ENCODE results near the gene RSRC1. TPM values are rescaled to one million over a fixed set of nuclear protein-coding genes. Genes with fewer than 3 reads are reported as not detected.
A peak's percentile ranks its signal among the peaks of the same experiment; 100 is the strongest.
"Not testable (repeated sequence)": the region's sequence is repeated elsewhere in the genome, so short reads cannot be mapped to it uniquely, and the experiment has no call there.

Gene RSRC1
- total RNA-seq, 2 donors from 2014 or later = 35.6 to 45.8 TPM

DNA sequence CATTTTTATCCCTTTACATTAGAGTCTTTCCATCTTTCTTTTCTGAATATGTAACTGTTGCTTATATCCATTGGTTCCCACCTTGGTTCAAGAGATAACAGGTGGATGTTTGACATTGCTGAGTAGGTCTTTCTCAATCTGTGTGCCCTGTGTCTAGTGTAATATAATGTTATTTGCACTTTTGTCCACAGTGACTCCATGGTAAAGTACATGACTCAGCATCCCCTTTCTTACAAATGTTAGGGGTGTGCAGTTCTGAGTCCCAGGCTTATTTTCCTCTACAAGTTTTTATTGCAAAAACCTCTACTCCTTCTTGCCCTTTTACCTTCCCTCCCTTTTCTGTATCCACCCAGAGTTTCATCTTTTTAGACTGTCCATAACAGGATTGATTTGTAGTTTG is 116.5 kb downstream of the RSRC1 start:
- DNase-seq = no peak
- no peaks in the 10 kb centered on the region for H3K4me1 Mint-ChIP-seq (ENCODE audit: low read depth)
- H3K27ac Mint-ChIP-seq = no peak overlapping the region
- H3K4me3 Mint-ChIP-seq = no peak overlapping the region
- H3K9me3 Mint-ChIP-seq = no peaks in the 10 kb centered on the region
- peaks cover 2 to 3% of the 10 kb centered on the region in 2 donors for H3K36me3 Mint-ChIP-seq (ENCODE audit: insufficient read depth in 2 of 2)
- H3K27me3 Mint-ChIP-seq (ENCODE audit: low read depth) = no peaks in the 10 kb centered on the region
- no peak for ATAC-seq (replicated peaks in 1 of 2)

DNA sequence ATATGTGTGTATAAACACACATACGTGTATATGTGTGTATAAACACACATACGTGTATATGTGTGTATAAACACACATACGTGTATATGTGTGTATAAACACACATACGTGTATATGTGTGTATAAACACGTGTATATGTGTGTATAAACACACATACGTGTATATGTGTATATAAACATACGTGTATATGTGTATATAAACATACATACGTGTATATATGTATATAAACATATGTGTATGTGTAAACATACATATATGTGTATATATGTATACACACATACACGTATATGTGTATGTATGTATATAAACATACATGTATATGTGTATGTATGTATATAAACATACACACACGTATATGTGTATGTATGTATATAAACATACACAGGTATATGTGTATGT is 119.1 kb downstream of the RSRC1 start:
- H3K27me3 Mint-ChIP-seq (ENCODE audit: low read depth); ATAC-seq (replicated peaks in 1 of 2); DNase-seq; H3K4me3 Mint-ChIP-seq; H3K9me3 Mint-ChIP-seq; H3K27ac Mint-ChIP-seq; H3K36me3 Mint-ChIP-seq (ENCODE audit: insufficient read depth in 2 of 2); H3K4me1 Mint-ChIP-seq (ENCODE audit: low read depth): not testable (repeated sequence)

DNA sequence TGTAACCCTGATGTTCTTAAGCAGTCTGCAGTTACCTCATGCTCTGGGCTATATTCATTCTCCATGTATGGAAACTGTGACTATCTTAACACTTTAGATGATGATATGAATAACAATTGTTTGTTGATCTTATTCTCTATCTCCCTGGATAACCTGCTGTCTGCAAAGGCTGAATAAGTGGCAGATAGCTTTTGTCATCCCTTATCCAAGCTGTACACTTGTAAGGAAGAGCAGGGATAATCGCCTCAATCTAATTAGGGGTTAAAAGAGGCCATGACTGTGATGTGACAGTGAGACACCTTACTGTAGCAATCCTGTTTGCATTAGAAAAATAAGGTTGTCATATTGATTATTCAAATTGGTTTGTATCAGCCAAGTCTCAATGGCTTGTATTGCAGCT is 123.9 kb downstream of the RSRC1 start:
- Mint-ChIP-seq H3K36me3 (ENCODE audit: insufficient read depth in 2 of 2) (peaks cover 7 to 11% of the 10 kb centered on the region in 2 donors), H3K9me3 (peaks cover 0 to 3% of the 10 kb centered on the region in 2 donors), H3K27ac (no peak overlapping the region), H3K4me1 (ENCODE audit: low read depth) (no peaks in the 10 kb centered on the region), H3K4me3 (no peak overlapping the region), H3K27me3 (ENCODE audit: low read depth) (no peaks in the 10 kb centered on the region)
- ATAC-seq (replicated peaks in 1 of 2) (no peak), DNase-seq (no peak)

DNA sequence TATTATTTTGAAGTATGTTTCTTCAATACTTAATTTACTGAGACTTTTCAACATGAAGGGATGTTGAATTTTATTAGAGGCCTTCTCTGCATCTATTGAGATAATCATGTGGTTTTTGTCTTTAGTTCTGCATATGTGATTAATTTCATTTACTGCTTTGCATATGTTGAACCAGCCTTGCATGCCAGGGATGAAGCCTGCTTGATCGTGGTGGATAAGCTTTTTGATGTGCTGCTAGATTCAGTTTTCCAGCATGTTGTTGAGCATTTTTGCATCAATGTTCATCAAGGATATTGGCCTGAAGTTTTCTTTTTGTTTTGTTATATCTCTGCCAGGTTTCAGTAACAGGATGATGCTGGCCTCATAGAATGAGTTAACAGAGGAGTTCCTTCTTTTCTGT is 134.4 kb downstream of the RSRC1 start:
- no peaks in the 10 kb centered on the region for H3K4me1 Mint-ChIP-seq (ENCODE audit: low read depth)
- peaks cover 22 to 24% of the 10 kb centered on the region in 2 donors for H3K9me3 Mint-ChIP-seq
- H3K36me3 Mint-ChIP-seq (ENCODE audit: insufficient read depth in 2 of 2) = peaks cover 15 to 34% of the 10 kb centered on the region in 2 donors
- no peaks in the 10 kb centered on the region for H3K27me3 Mint-ChIP-seq (ENCODE audit: low read depth)
- no peak overlapping the region for H3K27ac Mint-ChIP-seq
- no peak overlapping the region for H3K4me3 Mint-ChIP-seq
- DNase-seq = no peak
- no peak for ATAC-seq (replicated peaks in 1 of 2)

DNA sequence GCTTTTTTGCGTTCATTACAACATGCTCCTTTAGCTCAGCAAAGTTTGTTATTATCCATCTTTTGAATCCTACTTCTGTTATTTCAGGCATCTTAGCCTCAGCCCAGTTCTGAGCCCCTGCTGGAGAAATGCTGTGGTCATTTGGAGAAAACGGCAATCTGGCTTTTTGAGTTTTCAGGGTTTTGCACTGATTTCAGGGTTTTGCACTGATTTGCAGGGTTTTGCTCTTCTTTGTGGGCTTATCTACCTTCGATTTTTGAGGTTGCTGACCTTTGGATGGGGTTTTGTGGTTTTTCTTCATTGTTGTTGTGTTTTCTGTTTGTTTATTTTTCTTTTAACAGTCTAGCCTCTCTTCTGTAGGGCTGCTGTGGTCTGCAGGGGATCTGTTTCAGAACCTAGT is 137.4 kb downstream of the RSRC1 start:
- peaks cover 20 to 37% of the 10 kb centered on the region in 2 donors for H3K36me3 Mint-ChIP-seq (ENCODE audit: insufficient read depth in 2 of 2)

DNA sequence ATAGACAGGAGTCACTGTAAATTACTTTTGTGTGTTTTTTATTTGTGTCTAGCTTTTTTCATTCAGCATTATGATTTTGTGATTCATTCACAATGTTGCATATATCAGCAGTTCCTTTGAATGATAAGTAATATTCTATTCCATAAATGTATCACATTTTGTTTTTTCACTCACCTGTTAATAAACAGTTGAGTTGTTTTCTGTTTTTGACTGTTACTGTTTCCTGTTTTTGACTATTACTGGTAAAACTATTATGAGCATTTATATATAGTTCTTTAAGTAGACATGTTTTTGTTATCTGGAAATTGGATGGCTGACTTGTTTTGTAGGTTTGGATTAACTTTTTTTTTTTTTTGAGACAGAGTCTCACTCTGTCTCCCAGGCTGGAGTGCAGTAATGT is 138.4 kb downstream of the RSRC1 start:
- Mint-ChIP-seq H3K27me3 (ENCODE audit: low read depth) (no peaks in the 10 kb centered on the region), H3K27ac (no peak overlapping the region), H3K4me3 (no peak overlapping the region), H3K36me3 (ENCODE audit: insufficient read depth in 2 of 2) (peaks cover 25 to 43% of the 10 kb centered on the region in 2 donors), H3K4me1 (ENCODE audit: low read depth) (no peaks in the 10 kb centered on the region), H3K9me3 (peaks cover 23 to 26% of the 10 kb centered on the region in 2 donors)
- ATAC-seq (replicated peaks in 1 of 2) (no peak), DNase-seq (no peak)

More for the DNA sequence above, 137.4 kb downstream of the RSRC1 start:
- no peak overlapping the region for H3K27ac Mint-ChIP-seq
- H3K4me3 Mint-ChIP-seq = no peak overlapping the region
- DNase-seq (no peak), ATAC-seq (replicated peaks in 1 of 2) (no peak)
- H3K9me3 Mint-ChIP-seq = peaks cover 26% of the 10 kb centered on the region in 2 donors
- H3K4me1 Mint-ChIP-seq (ENCODE audit: low read depth) = no peaks in the 10 kb centered on the region
- no peaks in the 10 kb centered on the region for H3K27me3 Mint-ChIP-seq (ENCODE audit: low read depth)

DNA sequence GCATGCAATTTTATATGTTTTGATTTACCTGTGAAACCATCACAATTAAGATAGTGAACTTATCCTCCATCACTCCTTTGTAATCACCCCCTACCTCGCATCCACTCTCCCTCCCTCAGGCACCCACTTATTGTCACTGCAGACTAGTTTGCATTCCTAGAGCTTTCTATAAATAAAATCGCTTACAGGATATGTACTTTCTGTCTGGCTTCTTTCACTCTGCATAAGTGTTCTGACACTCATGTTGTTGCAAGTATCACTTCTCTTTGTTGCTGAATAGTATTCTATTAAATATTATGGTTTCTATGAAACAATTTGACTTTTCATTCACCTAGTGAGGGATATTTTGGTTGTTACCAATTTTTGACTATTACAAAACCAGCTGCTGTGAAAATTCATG is 139.3 kb downstream of the RSRC1 start:
- Mint-ChIP-seq H3K27me3 (ENCODE audit: low read depth) (no peaks in the 10 kb centered on the region), H3K27ac (peak overlapping the region; percentile 50), H3K9me3 (peaks cover 23 to 26% of the 10 kb centered on the region in 2 donors), H3K36me3 (ENCODE audit: insufficient read depth in 2 of 2) (peaks cover 29 to 42% of the 10 kb centered on the region in 2 donors), H3K4me3 (no peak overlapping the region), H3K4me1 (ENCODE audit: low read depth) (no peaks in the 10 kb centered on the region)
- ATAC-seq (replicated peaks in 1 of 2) (no peak), DNase-seq (no peak)

DNA sequence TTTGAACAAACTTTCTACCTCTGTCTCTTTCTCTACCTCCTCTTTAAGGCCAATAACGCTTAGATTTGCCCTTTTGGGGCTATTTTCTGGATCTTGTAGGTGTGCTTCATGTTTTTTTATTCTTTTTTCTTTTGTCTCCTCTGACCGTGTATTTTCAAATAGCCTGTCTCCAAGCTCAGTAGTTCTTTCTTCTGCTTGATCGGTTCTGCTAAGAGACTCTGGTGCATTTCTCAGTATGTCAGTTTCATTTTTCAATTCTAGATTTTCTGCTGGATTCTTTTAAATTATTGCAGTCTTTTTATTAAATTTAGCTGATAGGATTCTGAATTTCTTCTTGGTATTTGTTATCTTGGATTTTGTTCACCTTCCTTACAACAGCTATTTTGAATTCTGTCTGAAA is 148.7 kb downstream of the RSRC1 start:
- ATAC-seq (replicated peaks in 1 of 2) = no peak
- Mint-ChIP-seq H3K9me3 (peaks cover 10 to 14% of the 10 kb centered on the region in 2 donors), H3K36me3 (ENCODE audit: insufficient read depth in 2 of 2) (peaks cover 23 to 24% of the 10 kb centered on the region in 2 donors), H3K27me3 (ENCODE audit: low read depth) (no peaks in the 10 kb centered on the region), H3K4me3 (no peak overlapping the region), H3K4me1 (ENCODE audit: low read depth) (no peaks in the 10 kb centered on the region), H3K27ac (no peak overlapping the region)
- no peak for DNase-seq

DNA sequence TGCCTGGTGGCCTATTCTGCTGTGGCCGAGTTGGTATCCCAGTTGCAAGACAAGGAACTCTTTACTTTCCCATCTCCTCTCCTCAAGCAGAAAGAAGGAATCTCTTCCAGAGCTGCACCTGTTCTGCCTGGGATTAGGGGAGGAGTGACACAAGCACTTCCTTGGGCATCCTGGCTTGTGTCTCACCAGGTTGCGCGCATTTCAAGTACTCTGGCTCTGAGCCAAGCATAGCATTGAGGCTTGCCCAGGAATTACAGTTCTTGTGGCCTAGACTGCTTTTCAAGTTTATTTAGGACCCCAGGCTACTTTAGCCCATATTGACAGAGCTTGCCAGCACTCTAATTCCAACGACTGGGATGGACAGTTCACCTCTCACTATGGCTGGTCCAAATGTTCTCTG is 150.5 kb downstream of the RSRC1 start:
- no peak overlapping the region for H3K4me3 Mint-ChIP-seq
- DNase-seq = no peak
- no peaks in the 10 kb centered on the region for H3K4me1 Mint-ChIP-seq (ENCODE audit: low read depth)
- peaks cover 23 to 27% of the 10 kb centered on the region in 2 donors for H3K36me3 Mint-ChIP-seq (ENCODE audit: insufficient read depth in 2 of 2)
- ATAC-seq (replicated peaks in 1 of 2) = no peak
- H3K27ac Mint-ChIP-seq = no peak overlapping the region
- H3K9me3 Mint-ChIP-seq = peaks cover 10% of the 10 kb centered on the region in 2 donors
- H3K27me3 Mint-ChIP-seq (ENCODE audit: low read depth) = no peaks in the 10 kb centered on the region

DNA sequence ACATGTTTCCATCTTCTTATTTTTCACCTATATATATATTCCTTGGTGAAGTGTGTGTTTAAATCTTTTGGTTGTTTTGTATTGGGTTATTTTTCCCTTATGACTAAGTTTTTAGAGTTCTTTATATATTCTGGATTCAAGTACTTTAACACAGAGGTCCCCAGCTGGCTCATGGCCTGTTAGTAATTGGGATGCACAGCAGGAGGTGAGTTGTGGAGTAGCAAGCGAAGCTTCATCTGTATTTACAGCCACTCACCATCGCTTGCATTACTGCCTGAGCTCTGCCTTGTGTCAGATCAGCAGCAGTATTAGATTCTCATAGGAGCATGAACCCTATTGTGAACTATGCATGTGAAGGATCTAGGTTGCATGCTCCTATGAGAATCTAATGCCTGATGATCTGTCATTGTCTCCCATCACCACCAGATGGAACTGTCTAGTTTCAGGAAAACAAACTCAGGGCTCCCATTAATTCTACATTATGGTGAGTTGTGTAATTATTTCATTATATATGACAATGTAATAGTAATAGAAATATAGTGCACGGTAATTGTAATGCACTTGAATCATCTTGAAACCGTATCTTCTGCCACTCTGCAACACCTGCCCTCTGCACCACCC is 151.6 kb downstream of the RSRC1 start:
- Mint-ChIP-seq H3K4me1 (ENCODE audit: low read depth) (no peaks in the 10 kb centered on the region), H3K9me3 (peaks cover 6 to 7% of the 10 kb centered on the region in 2 donors), H3K27me3 (ENCODE audit: low read depth) (no peaks in the 10 kb centered on the region), H3K4me3 (no peak overlapping the region), H3K36me3 (ENCODE audit: insufficient read depth in 2 of 2) (peaks cover 13 to 23% of the 10 kb centered on the region in 2 donors), H3K27ac (no peak overlapping the region)
- DNase-seq (no peak), ATAC-seq (replicated peaks in 1 of 2) (no peak)

DNA sequence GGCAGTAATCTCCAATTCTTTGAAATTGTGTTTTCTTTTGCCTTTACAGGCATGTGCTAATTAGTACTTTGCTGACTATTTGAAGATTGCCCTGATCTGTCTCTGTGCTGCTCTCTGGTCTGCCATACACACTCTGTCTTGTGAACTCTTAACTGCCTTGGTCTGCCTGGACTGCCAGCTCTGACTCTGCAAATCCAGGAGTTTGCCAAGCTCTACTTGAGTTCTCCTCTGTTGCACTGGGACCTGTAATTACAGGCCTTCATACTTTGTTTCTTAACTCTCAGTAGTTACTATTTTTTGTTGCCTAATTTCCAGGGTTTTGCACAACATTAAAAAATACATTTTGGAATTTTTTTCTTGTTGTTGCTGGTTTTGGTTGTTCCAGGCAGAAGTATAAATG is 155.0 kb downstream of the RSRC1 start:
- no peak for ATAC-seq (replicated peaks in 1 of 2)
- Mint-ChIP-seq H3K4me1 (ENCODE audit: low read depth) (no peaks in the 10 kb centered on the region), H3K27ac (no peak overlapping the region), H3K27me3 (ENCODE audit: low read depth) (no peaks in the 10 kb centered on the region), H3K9me3 (peaks cover 7 to 15% of the 10 kb centered on the region in 2 donors), H3K36me3 (ENCODE audit: insufficient read depth in 2 of 2) (peaks cover 18 to 31% of the 10 kb centered on the region in 2 donors), H3K4me3 (no peak overlapping the region)
- no peak for DNase-seq

DNA sequence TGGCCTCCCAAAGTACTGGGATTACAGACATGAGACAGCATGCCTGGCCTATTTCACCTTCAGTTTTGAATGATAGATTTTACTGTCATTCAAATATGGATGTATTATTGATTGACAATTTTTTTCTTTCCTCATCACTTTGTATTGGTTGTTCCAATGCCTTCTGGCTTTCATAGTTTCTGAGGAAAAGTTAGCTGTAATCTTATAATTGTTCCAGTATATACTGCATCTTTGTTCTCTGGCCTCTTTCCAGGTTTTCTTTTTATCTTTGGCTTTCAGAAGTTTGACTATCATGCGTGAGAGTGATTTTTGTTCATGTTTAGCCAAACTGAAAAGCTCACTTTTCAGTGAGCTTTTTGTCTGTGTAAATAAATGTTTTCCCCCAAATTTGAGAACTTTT is 157.1 kb downstream of the RSRC1 start:
- no peak for DNase-seq
- Mint-ChIP-seq H3K4me3 (no peak overlapping the region), H3K4me1 (ENCODE audit: low read depth) (no peaks in the 10 kb centered on the region), H3K27ac (no peak overlapping the region), H3K27me3 (ENCODE audit: low read depth) (no peaks in the 10 kb centered on the region), H3K9me3 (peaks cover 6 to 15% of the 10 kb centered on the region in 2 donors), H3K36me3 (ENCODE audit: insufficient read depth in 2 of 2) (peaks cover 18 to 37% of the 10 kb centered on the region in 2 donors)
- ATAC-seq (replicated peaks in 1 of 2) = no peak

DNA sequence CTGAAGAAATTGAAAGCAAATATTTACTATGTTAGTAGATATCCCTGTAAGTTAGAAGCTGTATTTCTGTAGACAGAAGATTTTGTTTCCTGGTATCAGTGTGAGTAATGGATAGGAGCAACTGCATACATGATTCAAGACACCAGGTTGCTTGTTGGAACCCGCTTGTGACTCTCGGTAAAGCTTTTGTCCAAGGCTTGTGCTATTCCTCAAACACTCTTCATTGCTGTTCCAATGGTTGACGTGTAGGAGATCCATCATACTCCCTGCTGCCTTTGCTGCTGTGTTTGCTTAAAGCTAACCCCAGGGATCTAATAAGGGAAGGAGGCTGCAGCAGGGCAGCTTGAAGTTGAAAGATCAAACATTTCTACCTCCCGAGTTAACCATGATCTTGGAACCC is 160.1 kb downstream of the RSRC1 start:
- H3K9me3 Mint-ChIP-seq = peaks cover 6 to 13% of the 10 kb centered on the region in 2 donors
- DNase-seq = no peak
- H3K27me3 Mint-ChIP-seq (ENCODE audit: low read depth) = no peaks in the 10 kb centered on the region
- H3K4me1 Mint-ChIP-seq (ENCODE audit: low read depth) = no peaks in the 10 kb centered on the region
- peaks cover 12 to 37% of the 10 kb centered on the region in 2 donors for H3K36me3 Mint-ChIP-seq (ENCODE audit: insufficient read depth in 2 of 2)
- H3K27ac Mint-ChIP-seq = no peak overlapping the region
- H3K4me3 Mint-ChIP-seq = no peak overlapping the region
- no peak for ATAC-seq (replicated peaks in 1 of 2)

DNA sequence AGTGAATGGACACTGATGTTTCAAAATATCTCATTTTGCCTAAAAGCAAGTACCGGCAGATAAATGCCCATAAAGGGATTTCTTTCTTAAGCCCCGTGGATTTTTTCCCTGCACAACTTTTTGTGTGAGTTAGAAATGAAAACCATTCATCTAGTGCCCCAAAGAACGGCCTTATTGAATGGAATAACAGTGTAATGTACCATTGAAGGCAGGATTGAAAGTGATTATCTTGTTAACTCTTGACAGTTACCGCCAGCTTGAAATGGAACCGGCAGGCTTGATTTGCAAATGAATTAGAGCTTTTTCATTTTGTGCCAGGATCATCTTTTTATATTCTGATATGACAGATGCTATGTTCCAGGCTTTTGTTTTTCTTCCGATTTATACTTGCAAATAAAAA is 162.2 kb downstream of the RSRC1 start:
- H3K9me3 Mint-ChIP-seq = peaks cover 3 to 9% of the 10 kb centered on the region in 2 donors
- H3K36me3 Mint-ChIP-seq (ENCODE audit: insufficient read depth in 2 of 2) = peaks cover 8 to 22% of the 10 kb centered on the region in 2 donors
- ATAC-seq (replicated peaks in 1 of 2) = no peak
- no peak for DNase-seq
- no peak overlapping the region for H3K4me3 Mint-ChIP-seq
- H3K27me3 Mint-ChIP-seq (ENCODE audit: low read depth) = no peaks in the 10 kb centered on the region
- H3K4me1 Mint-ChIP-seq (ENCODE audit: low read depth) = no peaks in the 10 kb centered on the region
- no peak overlapping the region for H3K27ac Mint-ChIP-seq

Data from activated T-cell treated with anti-CD3 and anti-CD28 coated beads, Interleukin-2, amount 50 U/mL, for 72 hours (primary cell).